Left renal pelvis (tissue), 4 donors: ENCODE results near the gene L3MBTL1. TPM values are rescaled to one million over a fixed set of nuclear protein-coding genes. Genes with fewer than 3 reads are reported as not detected.

Source experiments
- DNase-seq, 4 donors: peaks; one replicate each; pipeline ENCODE4 v3.0.0-alpha.2; 2013; ENCODE audit warnings: low read depth in 4 of 4, low spot score in 3 of 4
- polyA plus RNA-seq, 4 donors: library from polyadenylated mRNA; unstranded; fragments of 120-200 nt; gene quantifications; one replicate each; pipeline ENCODE4 v1.2.1, GENCODE V29; 2013; ENCODE audit not compliant: insufficient read length in 4 of 4

Gene L3MBTL1
- 10 to 100 TPM in 3 of 4 donors, 1 to 10 TPM in 1; 9.6 to 28.9 (median 13.7) TPM for polyA plus RNA-seq

- DNase-seq, result peak in 2 of 4 donors; percentile 15 to 38
These were observed at the start of gene L3MBTL1 for GRCh38 chr20:43507150-43508080. TSS of gene L3MBTL1 (plus strand) at chr20:43507697. CDS start at chr20:43513504, 5,807 bp downstream.

- DNase-seq, result no peak
These were observed 49.0 kb upstream of the L3MBTL1 start for GRCh38 chr20:43458422-43458924.

- DNase-seq, result no peak
These were observed 48.2 kb upstream of the L3MBTL1 start for GRCh38 chr20:43459022-43459942.

- DNase-seq, result no peak
These were observed 47.2 kb upstream of the L3MBTL1 start for GRCh38 chr20:43460172-43460829.

- no peak for DNase-seq
These were observed 46.7 kb upstream of the L3MBTL1 start for GRCh38 chr20:43460830-43461200.

GRCh38 chr20:43461894-43462659 is 45.4 kb upstream of the L3MBTL1 start:
- no peak for DNase-seq

- no peak for DNase-seq
These were observed 44.6 kb upstream of the L3MBTL1 start for GRCh38 chr20:43462660-43463526.

GRCh38 chr20:43463527-43464218 is 43.8 kb upstream of the L3MBTL1 start:
- DNase-seq, result no peak

GRCh38 chr20:43464219-43464790 is 43.2 kb upstream of the L3MBTL1 start:
- no peak for DNase-seq

- no peak for DNase-seq
These were observed 41.9 kb upstream of the L3MBTL1 start for GRCh38 chr20:43465625-43465943.

GRCh38 chr20:43467589-43467988 is 39.9 kb upstream of the L3MBTL1 start:
- no peak for DNase-seq

- no peak for DNase-seq
These were observed 34.7 kb upstream of the L3MBTL1 start for GRCh38 chr20:43472671-43473380.

- no peak for DNase-seq
These were observed 34.2 kb upstream of the L3MBTL1 start for GRCh38 chr20:43473381-43473704.

- no peak for DNase-seq
These were observed 30.3 kb upstream of the L3MBTL1 start for GRCh38 chr20:43477193-43477592.

GRCh38 chr20:43477619-43478018 is 29.9 kb upstream of the L3MBTL1 start:
- no peak for DNase-seq

GRCh38 chr20:43490038-43490437 is 17.5 kb upstream of the L3MBTL1 start:
- no peak for DNase-seq

- DNase-seq, result no peak
These were observed 15.4 kb upstream of the L3MBTL1 start for GRCh38 chr20:43492101-43492500.

GRCh38 chr20:43495388-43495787 is 12.1 kb upstream of the L3MBTL1 start:
- DNase-seq, result no peak
